ENCODE data around the gene CLDN2.
"Not testable (repeated sequence)": the region's sequence is repeated elsewhere in the genome, so short reads cannot be mapped to it uniquely, and the experiment has no call there.

Gene CLDN2

GRCh38 chrX:106919932-106920452 is at the start of gene CLDN2:
Gene CLDN2 (plus strand): TSS chrX:106920402. CDS start chrX:106928229, 7,827 bp downstream.
- no peak for DNase-seq (ENCODE audit: low read depth)

GRCh38 chrX:106872796-106873195 is 47.4 kb upstream of the CLDN2 start:
- DNase-seq (ENCODE audit: low read depth): not testable (repeated sequence)

DNA sequence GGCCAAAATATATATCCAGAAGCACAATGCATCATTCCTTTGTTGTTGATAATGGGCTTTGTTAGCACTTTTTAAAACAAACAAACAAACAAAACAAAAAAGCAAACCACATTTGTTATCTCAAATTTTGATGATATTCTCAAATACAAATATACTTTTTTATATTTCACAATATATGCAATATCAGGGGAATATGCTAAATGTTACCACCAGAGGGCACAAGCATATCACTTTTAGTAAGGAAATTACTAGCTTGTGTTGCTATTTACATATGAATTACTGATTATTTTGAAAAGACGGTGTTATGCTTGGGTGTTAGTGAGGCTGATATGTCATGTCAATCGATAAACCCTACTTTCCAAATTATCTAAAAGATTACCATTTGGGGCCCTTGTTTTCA is 46.1 kb upstream of the CLDN2 start:
- DNase-seq (ENCODE audit: low read depth): no peak

- no peak for DNase-seq (ENCODE audit: low read depth)
Observed at GRCh38 chrX:106875151-106875550, 45.1 kb upstream of the CLDN2 start.

DNA sequence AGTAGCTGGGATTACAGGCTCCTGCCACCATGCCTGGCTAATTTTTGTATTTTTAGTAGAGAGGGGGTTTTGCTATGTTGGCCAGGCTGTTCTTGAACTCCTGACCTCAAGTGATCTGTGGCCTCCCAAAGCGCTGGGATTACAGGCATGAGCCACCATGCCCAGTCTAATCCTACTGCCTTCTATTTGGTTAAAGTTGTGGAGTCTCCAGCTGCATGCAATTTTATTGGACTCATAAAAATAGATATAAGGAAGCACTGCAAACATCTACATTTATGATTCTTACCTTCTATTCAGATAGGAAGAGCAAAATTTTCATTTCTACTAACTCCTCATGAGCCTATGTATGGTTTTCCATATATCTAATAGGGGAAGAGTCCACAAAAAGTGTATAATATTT is 30.7 kb upstream of the CLDN2 start:
- DNase-seq (ENCODE audit: low read depth): no peak

DNA sequence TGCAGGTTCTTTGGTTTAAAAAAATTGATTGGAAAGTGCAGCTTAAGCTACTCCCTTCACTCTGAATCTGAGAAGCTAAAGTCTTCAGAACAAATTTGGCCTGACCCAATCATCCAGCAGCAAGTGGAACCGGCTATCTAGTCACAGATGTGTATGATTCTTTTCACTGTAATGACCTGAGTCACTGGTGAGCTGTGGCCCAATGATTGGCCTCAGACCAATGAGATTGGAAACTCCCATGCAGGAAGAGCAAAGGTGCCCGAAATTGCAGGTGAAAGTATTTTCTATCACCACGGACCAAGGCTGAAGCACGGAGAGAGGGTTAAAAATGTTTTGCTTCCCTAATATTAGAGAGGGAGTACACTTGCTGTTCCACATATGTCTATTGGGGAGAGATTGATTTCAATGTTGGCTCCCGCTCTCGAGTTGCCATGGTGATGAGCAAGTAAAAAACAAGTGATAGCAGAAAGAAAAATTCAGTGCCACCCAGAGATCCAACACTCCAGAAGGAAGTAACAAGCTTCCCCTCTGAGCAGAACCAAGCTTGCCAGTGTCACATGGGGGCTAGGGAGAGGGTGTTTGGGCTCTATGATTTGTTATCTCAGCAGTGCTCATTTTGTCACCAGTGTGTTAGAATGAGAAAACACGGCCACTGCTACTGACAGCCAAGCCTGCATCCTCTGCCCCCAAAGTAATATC is 28.3 kb upstream of the CLDN2 start:
- no peak for DNase-seq (ENCODE audit: low read depth)

- peak; percentile 27 for DNase-seq (ENCODE audit: low read depth)
Observed at GRCh38 chrX:106894392-106894909, 25.8 kb upstream of the CLDN2 start.

- DNase-seq (ENCODE audit: low read depth): no peak
Observed at GRCh38 chrX:106894978-106895452, 25.2 kb upstream of the CLDN2 start.

DNA sequence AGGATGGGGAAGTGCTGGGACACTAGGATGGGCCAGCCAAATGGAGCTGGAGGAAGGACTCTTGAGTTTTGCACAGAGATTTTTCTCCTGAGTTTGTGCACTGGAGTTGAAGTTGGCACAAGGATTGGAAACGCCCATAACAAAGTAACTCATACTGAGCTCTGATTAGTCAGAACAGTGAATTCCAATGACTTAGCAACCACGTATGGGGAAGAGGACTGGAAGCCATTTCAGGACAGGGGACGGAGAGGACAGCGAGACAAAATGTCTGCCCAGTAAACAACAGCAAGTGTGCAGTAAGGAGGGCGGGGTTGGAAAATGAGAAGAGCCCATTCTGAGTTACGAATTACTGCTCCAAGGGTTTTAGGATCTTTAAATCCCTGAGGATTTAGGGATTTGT is 22.9 kb upstream of the CLDN2 start:
- DNase-seq (ENCODE audit: low read depth): no peak

DNA sequence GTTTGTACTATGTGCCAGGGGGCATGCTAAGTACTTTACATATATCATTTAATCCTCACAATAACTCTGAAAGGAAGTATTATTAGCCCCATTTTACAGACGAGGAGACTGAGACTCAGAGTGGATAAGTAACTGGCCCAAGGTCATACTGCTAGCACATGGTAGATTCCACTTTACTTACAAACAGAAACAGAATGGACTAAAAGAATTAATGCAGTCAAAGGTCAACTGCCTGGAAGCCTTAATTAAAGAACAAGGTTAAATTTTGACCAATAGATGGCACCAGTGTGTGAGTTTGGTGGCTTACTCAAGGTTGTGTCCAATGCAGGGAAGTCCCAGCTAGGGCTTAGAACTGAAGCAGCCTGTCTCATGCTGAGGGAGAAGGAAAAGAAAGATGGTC is 21.7 kb upstream of the CLDN2 start:
- DNase-seq (ENCODE audit: low read depth): no peak

DNA sequence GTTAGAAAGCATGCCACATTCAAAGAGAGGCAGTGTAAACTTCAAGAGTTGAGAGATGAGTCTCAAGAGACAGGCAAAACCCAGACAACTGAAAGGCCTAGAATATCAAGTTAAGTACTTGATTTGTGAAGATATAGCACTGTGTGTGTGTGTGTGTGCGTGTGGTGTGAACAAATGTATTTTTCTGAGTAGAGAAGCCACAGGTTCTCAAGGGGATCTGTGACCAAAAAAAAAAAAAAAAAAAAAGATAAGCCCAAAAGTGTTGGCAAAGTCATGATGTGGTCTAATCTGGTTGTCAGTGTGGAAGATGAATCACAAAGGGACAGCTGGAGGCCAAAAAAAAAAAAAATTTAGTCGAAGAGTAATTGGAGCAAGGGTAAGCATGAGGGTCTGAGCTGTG is 20.9 kb upstream of the CLDN2 start:
- no peak for DNase-seq (ENCODE audit: low read depth)

DNA sequence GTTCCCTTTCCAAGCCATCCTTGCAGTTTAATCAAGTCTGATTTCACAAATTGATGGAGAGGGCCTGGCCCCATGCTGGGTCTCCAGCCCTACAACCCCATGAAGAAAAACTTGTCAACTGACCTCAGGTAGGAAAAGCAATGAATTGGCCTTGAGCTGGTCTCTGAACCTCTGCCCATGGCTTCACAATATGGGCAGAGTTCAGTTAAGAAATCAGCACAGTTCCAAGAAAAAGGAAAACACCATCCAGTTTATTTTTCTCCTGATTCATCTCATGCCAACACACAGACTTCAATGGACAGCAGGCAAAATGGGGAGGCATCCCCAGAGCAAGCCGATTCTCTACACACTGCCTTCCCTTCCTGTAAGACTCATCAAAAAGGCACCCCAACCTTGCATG is 20.4 kb upstream of the CLDN2 start:
- DNase-seq (ENCODE audit: low read depth): no peak

- no peak for DNase-seq (ENCODE audit: low read depth)
Observed at GRCh38 chrX:106901341-106901740, 18.9 kb upstream of the CLDN2 start.

DNA sequence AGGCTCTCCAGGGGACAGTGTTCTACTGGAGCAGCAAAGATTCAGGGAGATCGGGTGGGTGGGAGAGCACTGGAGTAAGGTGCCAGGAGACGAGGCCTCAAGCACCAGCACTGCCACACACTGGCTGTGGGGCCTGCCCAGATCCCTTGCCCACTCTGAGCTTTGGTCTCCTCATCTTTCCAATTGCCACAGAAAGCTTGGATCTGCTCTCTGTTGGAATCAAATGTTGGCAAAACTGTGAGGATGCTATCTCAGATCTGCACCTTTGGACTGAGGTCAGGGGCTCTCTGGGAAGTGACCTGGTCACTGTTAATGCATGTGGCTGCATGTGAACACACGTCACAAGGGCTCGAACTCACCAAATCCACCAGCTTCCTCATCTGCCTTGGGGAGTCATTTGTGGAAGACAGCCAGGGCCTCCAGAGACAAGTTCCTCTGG is 18.4 kb upstream of the CLDN2 start:
- DNase-seq (ENCODE audit: low read depth): no peak

- no peak for DNase-seq (ENCODE audit: low read depth)
Observed at GRCh38 chrX:106902684-106903083, 17.5 kb upstream of the CLDN2 start.

DNA sequence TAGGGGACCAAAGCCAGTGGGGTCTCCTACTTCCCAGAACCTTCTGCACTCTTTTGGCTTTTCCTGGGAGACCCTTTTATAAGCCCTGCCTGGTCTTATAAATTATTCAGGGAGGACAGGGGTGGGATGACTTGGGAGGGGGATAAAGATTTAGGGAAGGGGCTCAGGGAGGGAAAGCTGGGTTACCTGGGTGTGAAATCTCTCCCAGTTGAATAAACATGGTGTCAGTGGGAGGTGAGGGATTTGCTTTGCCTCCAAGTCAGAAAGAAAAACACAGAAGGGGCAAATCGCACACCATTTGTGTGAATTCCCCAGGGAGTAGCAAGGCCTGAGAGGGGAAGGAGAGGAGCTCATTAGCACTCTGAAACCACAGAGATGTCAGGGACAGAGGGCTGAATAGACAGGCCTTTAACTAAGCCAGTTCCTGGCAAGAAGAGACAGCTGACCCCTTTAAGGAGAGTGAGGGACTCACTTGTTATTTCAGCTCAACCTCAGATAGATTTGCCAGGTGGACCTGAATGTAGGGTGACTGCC is 16.8 kb upstream of the CLDN2 start, which contains the start of gene RIPPLY1:
Gene RIPPLY1 (minus strand): TSS at position 51 of the 534 bp plus-strand sequence. CDS start 54 bp downstream, outside the sequence.
- no peak for DNase-seq (ENCODE audit: low read depth)

DNA sequence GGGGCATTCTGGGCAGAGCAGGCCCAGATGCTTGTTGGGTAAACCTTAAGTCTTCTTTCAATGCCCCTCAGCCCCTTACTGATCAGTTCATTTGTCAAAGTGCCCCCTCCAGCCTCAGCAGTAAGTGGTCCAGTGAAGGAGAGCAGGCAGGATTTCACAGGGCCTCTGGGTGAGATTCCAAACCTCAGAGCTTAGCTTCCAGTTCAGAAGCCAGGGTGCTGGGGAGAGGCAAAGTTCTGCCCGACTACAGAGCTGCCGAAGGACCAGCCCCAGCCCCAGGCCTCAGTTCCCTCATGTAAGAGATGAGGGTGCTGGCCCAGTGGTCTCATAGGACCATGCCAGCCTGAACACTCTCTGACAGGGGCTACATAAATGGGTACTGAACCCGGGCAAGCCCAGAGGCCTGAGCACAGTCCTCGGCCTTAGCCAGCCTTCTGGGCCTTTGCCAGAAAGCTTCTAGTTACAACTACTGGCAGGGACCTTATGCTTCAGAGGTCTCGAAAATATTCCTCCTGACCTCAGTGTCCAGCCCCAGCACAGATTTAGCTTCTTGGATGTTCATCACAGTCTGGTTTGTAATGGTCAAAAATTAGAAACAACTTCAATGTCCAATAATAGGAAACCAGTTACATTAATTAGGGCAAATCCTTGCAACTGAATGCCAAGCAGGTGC is 16.2 kb upstream of the CLDN2 start:
- DNase-seq (ENCODE audit: low read depth): no peak

- DNase-seq (ENCODE audit: low read depth): no peak
Observed at GRCh38 chrX:106905064-106905708, 15.0 kb upstream of the CLDN2 start.

DNA sequence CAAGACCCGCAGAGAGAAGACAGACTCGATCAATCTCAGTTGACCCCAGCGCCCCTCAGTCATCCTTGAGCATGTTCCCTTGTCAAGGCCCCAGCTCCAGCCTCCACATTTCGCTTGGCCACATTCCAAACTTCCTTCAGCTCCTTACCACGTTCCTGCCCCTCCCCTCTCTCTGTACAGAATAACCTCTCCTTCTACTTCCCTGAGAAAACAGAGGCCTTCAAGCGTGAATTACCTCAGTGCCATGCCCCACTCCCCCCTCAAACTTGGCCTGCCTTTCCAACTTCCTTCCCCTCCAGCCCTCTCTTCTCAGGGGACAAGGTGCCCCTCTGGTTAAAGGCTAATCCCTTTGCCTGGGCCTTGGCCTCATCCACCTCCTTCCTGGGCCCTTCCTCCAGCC is 13.8 kb upstream of the CLDN2 start:
- no peak for DNase-seq (ENCODE audit: low read depth)

GRCh38 chrX:106912864-106913263 is 7.3 kb upstream of the CLDN2 start:
- DNase-seq (ENCODE audit: low read depth): no peak

DNA sequence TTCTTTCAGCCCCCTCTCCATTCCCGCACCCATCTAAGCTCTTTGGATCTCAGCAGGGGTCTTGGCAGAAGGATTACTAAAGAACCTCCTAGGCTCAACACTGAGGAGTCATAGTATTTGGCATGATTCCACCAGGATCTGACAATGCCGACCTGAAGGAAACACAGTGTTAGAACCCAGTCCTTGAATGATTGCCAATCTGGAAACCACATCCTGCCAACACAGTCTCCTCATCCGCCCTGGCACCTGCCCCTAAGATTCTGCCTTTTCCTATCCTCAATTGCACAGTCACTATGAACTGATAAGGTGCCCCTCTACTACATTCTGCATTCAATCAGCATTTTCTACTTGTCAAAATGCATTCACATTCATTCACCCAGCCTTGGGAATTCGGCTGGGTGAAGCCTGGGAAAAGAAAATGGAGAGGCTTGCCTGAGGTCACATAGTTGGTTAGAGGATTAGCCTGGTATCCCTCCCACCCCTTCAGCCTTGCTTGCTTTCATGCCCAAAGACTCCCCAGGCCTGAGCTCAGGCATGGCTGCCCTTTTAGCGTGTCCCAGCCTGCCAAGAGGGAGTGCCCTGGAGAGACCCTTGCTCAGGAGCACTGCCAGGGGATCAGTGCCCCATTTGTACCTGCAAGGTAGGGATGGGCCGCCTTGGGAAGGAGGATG is 2.2 kb upstream of the CLDN2 start:
- DNase-seq (ENCODE audit: low read depth): no peak

DNA sequence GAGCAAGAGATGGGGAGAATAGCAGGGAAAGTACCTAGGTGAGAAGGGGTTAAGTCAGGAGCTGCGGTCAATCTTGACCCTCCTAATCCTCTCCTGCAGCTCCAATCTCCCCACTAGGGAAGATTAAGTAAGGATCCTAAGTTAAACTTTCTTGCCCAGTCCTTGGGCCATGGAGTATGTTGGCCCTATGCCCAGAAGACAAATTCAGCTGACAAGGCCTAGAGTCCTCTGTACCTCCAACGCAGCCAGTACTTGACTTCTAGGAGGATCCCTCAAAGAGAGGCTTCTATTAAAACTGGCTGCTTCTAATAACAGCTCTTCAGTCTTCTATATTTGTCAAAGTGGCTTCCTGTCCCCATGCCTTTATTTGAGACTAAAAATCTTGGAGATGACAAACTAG is 1.4 kb downstream of the CLDN2 start:
- DNase-seq (ENCODE audit: low read depth): no peak

Data from activated T-cell treated with anti-CD3 and anti-CD28 coated beads for 24 hours (primary cell).